ENCODE data around the gene FADS3. TPM values are rescaled to one million over a fixed set of nuclear protein-coding genes. Genes with fewer than 3 reads are reported as not detected.

The FADS3 gene
- total RNA-seq, 4 donors from 2014 or later, result 12.7 to 24.7 (median 17.9) TPM

DNA sequence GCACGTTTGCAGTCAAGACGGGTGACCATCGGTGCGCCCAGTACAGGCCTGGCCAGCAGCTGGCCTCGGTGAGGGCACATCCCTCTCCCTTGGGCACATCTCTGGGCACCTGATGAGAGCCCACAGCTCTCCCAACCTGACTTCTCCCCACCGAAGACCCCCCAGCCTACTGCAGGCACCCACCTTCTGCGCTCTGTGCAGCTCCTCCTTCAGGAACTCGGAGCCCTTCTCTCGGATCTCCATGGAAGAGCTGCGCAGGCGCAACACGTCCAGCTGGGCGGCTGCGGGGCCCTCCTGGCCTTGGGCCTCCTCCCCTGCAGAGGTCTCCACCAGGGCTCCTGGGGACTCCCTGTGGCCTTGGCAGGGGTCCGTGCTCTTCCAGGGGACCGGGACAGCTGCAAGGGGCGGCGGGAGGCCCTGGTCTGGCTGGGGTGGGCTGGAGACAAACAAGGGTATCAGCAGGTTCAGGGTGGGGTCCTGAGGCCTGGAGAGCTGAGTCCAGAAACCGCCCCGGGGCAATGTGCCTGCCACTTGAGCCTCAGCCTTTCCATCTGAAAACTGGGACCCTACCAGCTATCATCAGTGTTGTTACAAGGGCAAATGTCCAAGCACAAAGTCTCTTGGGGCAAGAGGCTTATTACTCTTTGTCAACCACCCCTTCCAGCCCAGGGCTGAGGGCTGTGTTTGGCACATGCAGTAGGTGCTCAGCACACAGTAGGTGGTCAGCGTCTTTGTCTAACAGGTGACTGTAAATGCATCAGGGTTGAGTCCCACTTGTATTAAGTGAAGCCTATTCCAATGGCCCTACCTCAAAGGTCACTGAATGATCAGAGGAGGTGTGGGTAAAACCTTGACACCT lies 16.8 kb upstream of the FADS3 start:
- no peak for DNase-seq (ENCODE audit: low spot score in 2 of 2)
- Histone ChIP-seq H3K4me3 (no peak overlapping the region), H3K4me1 (peaks cover 35% of the 10 kb centered on the region), H3K27me3 (no peaks in the 10 kb centered on the region), H3K9me3 (no peaks in the 10 kb centered on the region), H3K36me3 (peaks cover 28% of the 10 kb centered on the region), H3K27ac (no peak overlapping the region)
- TF ChIP-seq POLR2AphosphoS5 (IDR thresholded peaks at IDR 0.05) (no peak), POLR2A (IDR thresholded peaks at IDR 0.05) (no peak)
- TF ChIP-seq, protein P1, sequence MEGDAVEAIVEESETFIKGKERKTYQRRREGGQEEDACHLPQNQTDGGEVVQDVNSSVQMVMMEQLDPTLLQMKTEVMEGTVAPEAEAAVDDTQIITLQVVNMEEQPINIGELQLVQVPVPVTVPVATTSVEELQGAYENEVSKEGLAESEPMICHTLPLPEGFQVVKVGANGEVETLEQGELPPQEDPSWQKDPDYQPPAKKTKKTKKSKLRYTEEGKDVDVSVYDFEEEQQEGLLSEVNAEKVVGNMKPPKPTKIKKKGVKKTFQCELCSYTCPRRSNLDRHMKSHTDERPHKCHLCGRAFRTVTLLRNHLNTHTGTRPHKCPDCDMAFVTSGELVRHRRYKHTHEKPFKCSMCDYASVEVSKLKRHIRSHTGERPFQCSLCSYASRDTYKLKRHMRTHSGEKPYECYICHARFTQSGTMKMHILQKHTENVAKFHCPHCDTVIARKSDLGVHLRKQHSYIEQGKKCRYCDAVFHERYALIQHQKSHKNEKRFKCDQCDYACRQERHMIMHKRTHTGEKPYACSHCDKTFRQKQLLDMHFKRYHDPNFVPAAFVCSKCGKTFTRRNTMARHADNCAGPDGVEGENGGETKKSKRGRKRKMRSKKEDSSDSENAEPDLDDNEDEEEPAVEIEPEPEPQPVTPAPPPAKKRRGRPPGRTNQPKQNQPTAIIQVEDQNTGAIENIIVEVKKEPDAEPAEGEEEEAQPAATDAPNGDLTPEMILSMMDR (IDR thresholded peaks at IDR 0.05), result no peak
- WGBS, result 96% methylated on average over 15 of the region's 21 CpGs

DNA sequence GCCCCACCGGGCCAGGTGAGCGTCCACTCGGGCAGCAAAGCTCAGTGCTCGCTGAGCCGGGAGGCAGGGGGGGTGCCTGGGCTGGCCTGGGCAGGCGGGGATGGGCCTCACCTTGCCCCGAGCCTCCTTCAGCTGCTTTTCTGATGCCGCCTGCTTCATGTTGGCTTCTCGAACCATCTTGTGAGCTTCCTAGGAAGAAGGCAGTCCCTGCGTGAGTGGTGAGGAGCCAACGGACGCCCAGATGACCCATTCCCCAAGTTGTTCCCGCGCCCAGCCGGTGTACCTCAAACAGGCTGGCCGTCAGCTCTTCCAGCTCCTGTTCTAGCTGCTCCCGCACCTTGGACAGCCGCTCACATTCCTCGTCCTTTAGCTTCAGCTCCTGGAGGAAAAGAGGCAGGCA lies 15.9 kb upstream of the FADS3 start:
- TF ChIP-seq POLR2AphosphoS5 (IDR thresholded peaks at IDR 0.05), result no peak
- TF ChIP-seq EP300 (IDR thresholded peaks at IDR 0.05), result no peak
- TF ChIP-seq, protein P1 (IDR thresholded peaks at IDR 0.05), result no peak
- TF ChIP-seq POLR2A (IDR thresholded peaks at IDR 0.05), result no peak
- Histone ChIP-seq H3K9me3 (no peaks in the 10 kb centered on the region), H3K4me3 (no peak overlapping the region), H3K27ac (no peak overlapping the region), H3K27me3 (no peaks in the 10 kb centered on the region), H3K36me3 (peaks cover 31% of the 10 kb centered on the region), H3K4me1 (peaks cover 28% of the 10 kb centered on the region)
- no peak for DNase-seq (ENCODE audit: low spot score in 2 of 2)
- 92% methylated on average over 11 of the region's 19 CpGs for WGBS

DNA sequence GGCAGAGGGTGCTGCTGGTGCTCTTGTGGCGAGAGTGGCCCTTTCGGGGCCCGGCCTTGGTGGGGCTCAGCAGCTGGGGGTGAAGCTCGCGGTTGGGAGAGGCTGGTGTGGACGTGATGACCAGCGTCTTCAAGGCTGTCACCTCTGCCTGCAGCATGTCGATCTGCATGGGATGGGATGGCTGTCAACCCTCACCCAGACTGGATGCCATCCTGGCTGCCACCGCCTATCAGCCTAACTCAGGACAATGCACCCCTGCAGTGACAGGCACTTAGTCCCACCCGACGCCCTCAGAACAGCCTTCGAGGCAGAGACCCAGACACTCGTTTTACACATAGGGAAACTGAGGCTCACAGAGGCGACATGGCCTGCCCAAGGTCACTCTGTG lies 15.2 kb upstream of the FADS3 start:
- 80% methylated on average over 7 of the region's 14 CpGs for WGBS
- DNase-seq (ENCODE audit: low spot score in 2 of 2), result no peak
- TF ChIP-seq POLR2A (IDR thresholded peaks at IDR 0.05) (no peak), EP300 (IDR thresholded peaks at IDR 0.05) (no peak), POLR2AphosphoS5 (IDR thresholded peaks at IDR 0.05) (no peak)
- TF ChIP-seq, protein P1 (IDR thresholded peaks at IDR 0.05), result no peak
- no peaks in the 10 kb centered on the region for H3K27me3 ChIP-seq
- no peaks in the 10 kb centered on the region for H3K9me3 ChIP-seq
- no peak overlapping the region for H3K27ac ChIP-seq
- peaks cover 22% of the 10 kb centered on the region for H3K4me1 ChIP-seq
- peaks cover 38% of the 10 kb centered on the region for H3K36me3 ChIP-seq
- no peak overlapping the region for H3K4me3 ChIP-seq

DNA sequence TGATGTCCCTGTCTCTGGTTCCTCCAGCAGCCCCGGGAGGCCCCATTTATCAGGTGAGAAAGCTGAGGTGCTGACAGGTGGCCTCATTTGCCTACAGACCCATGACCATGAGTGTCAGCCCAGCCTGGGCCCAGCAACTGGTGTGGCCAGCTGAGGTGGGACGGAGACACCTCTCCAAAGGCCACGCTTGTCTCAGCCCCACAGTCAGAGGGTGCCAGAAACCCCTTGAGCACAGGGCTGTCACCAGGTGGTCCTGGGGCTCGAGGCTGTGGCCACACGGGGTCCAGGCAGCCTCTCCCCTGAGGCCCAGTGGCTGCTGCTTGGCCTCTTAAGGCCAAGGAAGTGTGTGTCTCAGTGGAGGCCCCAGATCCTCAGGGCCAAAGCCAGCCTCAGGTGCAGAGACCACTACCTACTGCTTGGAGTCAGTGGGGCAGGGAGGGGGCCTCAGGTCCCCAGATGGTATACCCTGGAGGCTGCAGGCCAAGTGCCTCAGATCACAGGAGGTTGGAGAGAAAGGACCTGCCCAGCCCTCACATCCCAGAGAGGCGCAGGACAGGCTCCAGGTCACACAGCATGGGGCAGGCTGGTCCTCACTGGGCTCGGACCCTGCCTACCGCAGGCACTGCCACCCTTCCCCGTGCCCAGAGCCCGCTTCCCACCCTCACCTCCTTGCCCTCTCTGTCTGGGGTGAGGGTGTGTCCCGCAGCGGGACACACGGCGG lies 14.6 kb upstream of the FADS3 start:
- H3K27ac ChIP-seq, result no peak overlapping the region
- TF ChIP-seq, protein P1 (IDR thresholded peaks at IDR 0.05), result no peak
- TF ChIP-seq EP300 (IDR thresholded peaks at IDR 0.05) (no peak), POLR2AphosphoS5 (IDR thresholded peaks at IDR 0.05) (no peak), POLR2A (IDR thresholded peaks at IDR 0.05) (no peak)
- H3K9me3 ChIP-seq, result no peaks in the 10 kb centered on the region
- H3K36me3 ChIP-seq, result peaks cover 43% of the 10 kb centered on the region
- 20% methylated on average over 1 of the region's 14 CpGs for WGBS
- no peak overlapping the region for H3K4me3 ChIP-seq
- H3K27me3 ChIP-seq, result no peaks in the 10 kb centered on the region
- H3K4me1 ChIP-seq, result peaks cover 18% of the 10 kb centered on the region
- DNase-seq (ENCODE audit: low spot score in 2 of 2), result no peak

DNA sequence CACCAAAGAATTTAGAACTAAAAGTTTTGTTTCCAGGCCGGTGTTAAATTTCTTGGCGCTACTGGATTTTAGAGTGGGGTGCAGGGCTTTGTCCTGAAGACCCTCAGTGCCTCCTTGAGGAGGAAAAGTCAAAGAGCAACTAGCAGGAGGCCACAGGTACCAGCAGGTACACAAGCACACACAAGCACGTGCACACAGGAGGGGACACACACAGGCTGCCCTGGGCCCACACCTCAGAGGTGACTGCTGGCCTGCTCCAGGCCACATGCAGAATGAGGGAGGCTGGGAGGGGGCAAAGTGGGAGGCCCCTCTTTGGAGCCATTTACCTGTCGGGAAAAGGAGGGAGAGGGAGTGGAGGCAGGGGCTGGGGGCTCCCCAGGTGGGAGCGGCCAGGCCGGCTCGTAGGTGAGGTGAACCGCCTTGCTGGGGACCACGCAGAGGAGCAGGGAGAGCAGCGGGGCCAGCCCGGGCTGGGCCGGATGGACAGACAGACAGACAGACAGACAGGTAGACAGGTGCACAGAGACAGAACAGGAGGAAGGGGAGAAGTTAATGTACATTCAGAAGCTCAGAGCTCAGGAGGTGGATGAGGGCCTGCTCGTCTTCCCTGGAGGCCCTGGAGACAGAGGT lies 13.8 kb upstream of the FADS3 start:
- Histone ChIP-seq H3K27ac (no peak overlapping the region), H3K27me3 (no peaks in the 10 kb centered on the region), H3K9me3 (no peaks in the 10 kb centered on the region), H3K36me3 (peaks cover 48% of the 10 kb centered on the region), H3K4me3 (no peak overlapping the region), H3K4me1 (peaks cover 13% of the 10 kb centered on the region)
- no peak for DNase-seq (ENCODE audit: low spot score in 2 of 2)
- 94% methylated on average over 11 of the region's 13 CpGs for WGBS
- TF ChIP-seq POLR2AphosphoS5 (IDR thresholded peaks at IDR 0.05) (no peak), POLR2A (IDR thresholded peaks at IDR 0.05) (no peak), EP300 (IDR thresholded peaks at IDR 0.05) (no peak)
- TF ChIP-seq, protein P1 (IDR thresholded peaks at IDR 0.05), result no peak
